Endometrium (tissue), 2 donors: ENCODE results near the gene MAP2.

Experiments
- FAIRE-seq: peaks from 2 replicates; lab custom pipeline; 2012; peaks lifted over from hg19 to GRCh38; lab: Jason Lieb, UNC
- donor health status: control.
- donor health status: control.

Gene MAP2

DNA sequence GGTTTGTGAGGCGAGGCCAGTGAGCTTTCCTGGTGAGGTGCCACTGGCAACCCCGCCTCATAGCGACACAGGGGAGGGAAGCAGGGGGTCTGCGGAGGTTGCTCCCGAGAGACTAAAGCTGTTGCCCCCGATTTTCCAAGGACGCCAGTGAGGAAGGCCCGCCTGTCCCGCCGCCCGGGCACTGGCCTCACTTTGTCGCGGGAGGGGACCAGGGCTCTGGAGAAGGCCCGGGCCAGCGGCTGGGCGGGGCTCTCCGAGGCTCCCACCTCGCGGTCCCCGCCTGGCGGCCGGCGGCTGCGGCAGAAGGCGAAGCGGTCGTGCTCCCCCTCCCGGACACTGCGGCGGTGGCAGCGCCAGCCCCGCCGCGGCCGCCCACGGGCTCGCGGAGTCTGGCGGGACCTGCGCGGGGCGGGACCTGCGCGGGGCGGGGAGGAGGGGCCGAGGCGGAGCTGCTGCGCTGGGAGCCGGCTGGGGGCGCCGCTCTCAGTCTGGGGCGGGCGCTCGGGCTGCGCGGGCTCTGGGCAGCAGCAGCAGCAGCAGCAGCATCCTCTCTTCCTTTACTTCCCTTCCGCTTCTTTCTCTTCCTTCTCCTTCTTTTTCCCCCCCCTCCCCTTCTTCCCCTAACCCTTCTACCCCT is at the start of gene MAP2:
MAP2 (plus strand) TSS at position 486 of the 637 bp plus-strand sequence. CDS start 229,124 bp downstream, outside the sequence.
- no peak for FAIRE-seq

- FAIRE-seq, result no peak
Measured at GRCh38 chr2:209376686-209377085, 47.2 kb upstream of the MAP2 start.

- FAIRE-seq, result no peak
Measured at GRCh38 chr2:209380293-209380692, 43.6 kb upstream of the MAP2 start.

GRCh38 chr2:209381091-209381490 is 42.8 kb upstream of the MAP2 start:
- FAIRE-seq, result no peak

DNA sequence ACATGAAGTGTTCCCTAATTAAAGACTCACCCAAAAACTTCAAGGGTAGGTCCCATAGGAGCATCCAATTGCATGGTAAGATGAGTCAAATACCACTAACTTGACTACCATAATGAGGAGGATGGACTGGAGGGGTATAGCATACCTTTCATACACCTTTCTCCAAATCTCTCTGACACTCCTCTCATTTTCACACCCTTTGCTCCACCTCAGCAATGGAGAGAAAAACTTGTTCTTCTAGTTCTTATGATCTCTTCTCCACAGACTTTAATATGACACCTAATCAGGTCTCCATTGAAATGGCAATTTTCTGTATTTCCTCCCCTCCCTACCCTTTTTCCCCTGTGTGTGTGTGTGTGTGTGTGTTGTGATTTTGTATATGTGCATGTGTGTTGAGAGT is 41.1 kb upstream of the MAP2 start:
- no peak for FAIRE-seq

GRCh38 chr2:209383212-209383611 is 40.6 kb upstream of the MAP2 start:
- FAIRE-seq, result no peak

DNA sequence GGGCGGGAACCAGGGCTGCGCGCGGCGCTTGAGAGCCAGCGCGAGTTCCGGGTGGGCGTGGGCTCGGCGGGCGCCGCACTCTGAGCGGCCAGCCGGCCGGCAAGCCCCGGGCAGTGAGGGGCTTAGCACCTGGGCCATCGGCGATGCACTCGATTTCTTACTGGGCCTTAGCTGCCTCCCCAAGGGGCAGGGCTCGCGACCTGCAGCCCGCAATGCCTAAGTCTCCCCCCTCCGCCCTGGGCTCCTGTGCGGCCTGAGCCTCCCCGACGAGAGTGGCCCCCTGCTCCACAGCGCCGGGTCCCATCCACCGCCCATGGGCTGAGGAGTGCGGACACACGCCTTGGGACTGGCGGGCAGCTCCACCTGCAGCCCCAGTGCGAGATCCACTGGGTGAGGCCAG is 36.5 kb upstream of the MAP2 start:
- FAIRE-seq, result no peak

DNA sequence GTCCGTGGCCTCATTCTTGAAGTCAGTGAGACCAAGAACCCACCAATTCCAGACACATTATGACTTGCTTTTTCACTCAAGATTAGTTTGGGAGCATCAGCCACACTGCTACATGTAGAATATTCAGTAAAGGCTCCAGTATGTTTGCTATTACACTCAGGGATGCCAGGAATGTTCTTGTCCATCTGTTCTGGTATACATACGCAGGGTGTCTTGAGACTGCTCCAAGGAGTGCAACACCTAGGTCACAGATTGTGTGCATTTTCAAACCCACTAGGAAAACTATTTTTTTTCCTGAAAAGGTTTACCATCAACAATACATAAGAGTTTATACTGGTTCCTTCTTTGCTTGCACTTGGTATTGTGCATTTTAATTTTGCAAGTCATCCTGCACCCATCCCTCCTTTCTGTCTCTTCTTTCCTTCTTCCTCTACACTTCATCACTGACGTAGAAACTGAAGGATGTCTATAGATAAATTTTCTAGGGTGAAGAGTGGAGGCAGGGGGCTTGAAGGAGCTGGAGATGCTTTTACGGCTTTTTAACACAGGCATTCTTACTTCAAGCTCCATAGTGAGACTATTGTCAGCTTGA is 35.3 kb upstream of the MAP2 start:
- no peak for FAIRE-seq

DNA sequence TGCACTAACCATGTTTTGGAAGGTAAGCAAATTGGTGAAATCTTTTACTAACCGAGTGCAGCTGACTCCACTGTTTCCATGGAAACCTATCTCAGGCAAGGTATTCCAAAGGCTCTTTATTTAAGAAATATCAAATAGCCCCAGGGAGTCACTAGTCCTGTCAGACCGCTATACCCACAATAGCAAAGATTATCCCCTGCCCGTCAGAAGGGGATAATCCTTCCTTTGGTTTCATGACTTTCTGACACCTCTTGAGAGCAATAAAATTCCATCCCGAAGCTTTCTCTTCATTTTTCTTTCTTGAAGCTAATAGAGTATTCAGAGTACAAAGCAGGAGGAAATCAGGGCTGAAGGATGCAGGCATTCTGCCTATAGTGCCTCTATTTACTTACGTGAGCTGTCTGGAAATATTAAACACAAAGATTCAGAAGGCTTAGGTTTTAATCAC is 34.7 kb upstream of the MAP2 start:
- FAIRE-seq, result no peak

- FAIRE-seq, result no peak
Measured at GRCh38 chr2:209390839-209391238, 33.0 kb upstream of the MAP2 start.

- no peak for FAIRE-seq
Measured at GRCh38 chr2:209391776-209392401, 32.0 kb upstream of the MAP2 start.

DNA sequence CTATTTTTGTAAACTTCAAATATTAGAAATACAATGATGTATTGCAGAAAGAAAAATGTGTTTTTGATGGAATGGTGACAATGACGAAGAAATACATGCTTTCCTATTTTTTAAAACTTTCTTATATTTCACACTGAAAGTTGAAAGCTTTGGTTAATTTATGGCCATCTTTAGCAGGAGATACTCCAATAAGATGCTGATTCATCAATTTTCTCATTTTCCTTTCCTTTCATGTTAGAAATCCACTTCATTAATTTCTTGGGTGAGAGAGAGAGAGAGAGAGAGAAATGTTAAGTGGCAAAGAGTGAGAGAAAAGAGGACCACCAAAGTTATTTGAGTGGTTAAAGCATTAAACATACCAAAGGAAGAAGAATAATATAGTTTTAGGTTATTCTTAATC is 28.6 kb upstream of the MAP2 start:
- FAIRE-seq, result no peak

DNA sequence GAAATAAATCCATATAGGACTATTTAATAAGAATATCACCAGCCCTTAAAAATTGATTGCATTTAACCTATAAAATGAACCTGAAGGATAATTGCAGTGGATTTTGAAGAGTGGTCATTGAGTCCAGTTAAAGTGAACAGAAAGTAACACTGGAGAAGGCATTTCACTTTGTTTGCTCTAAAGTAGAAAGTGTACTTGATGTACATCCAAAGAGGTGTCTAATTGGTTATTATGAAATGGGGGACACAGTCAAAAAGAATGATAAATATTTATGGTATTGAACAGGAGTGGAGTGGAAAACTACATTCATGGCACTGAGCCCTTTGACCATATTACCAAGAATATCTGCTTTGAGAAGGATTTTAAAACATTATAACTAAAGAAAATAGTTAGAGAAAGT is 28.2 kb upstream of the MAP2 start:
- no peak for FAIRE-seq

DNA sequence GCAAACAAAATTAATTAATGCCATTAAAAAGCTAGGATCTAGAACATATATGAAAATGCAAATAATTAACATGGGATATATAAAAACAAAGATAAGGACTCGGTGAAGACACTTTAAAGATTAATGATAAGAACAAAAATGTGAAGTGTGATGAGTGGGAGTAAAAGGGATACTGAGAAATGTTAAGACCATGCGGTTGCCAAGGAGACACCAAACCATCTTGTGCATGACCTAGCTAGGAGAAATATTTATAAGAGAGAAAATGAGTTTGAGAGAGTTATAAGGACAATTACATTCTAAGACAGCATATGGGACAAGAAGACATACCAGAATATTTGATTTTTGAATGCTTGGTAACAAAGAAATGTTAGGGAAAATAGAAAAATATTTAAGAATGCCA is 25.4 kb upstream of the MAP2 start:
- FAIRE-seq, result no peak

- FAIRE-seq, result no peak
Measured at GRCh38 chr2:209401788-209402187, 22.1 kb upstream of the MAP2 start.

DNA sequence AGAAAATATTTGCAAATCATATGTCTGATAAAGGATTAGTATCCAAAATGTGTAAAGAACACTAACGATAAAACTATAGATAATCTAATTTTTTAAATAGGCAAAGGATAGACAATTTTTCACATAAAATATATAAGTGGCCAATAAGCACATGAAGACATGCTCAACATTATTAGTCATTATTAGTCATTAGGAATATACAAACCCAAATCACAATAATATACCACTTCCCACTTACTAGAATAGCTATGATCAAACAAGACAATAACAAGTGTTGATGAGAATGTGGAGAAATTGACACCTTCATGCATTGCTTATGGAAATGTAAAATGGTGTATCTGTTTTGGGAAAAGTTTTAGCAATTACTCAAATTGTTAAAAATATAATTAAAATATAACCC is 12.6 kb upstream of the MAP2 start:
- no peak for FAIRE-seq

DNA sequence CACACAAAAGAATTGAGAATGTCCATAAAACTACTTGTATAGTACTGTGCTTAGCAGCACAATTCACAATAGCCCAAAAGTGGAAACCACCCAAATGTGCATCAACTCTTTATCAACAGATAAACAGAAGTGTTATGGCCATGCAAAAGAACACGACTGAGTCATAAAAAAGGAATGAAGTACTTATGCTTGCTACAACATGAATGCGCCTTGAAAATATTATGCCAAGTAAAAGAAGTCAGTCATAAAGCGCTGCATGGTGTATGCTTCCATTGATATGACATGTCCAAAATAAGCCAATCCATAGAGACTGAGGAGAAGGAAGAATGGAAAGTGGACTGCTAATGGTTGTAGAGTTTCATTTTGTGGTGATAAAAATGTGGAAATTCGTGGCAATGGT is 12.1 kb upstream of the MAP2 start:
- no peak for FAIRE-seq

- FAIRE-seq, result no peak
Measured at GRCh38 chr2:209413311-209414014, 10.4 kb upstream of the MAP2 start.

GRCh38 chr2:209416913-209417312 is 6.9 kb upstream of the MAP2 start:
- FAIRE-seq, result no peak

GRCh38 chr2:209422191-209422754 is 1.6 kb upstream of the MAP2 start:
- no peak for FAIRE-seq

DNA sequence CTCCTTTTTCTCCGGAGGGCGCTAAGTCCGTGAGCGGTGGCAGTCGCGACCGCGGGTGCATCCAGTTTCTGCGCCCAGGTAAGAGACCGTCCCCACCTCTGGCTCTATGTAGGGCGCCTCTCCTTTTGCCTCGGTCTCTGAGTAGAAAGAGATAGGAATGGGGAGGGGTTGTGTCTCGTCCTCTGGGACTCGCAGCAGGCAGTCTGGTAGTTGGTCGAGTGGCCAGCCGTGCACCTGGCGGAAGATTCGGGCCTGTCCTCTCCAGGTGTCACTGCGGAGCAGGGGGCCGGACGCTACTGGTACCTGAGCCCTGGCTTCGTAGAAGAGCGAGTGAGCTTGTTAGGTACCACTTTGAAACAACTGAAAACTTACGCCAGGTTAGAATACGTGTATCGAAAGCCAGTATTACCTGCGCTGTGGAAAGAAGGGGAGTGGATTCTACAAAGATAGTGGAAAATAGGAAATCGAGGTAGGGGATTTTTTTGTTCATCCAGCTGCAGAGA is 403 bp downstream of the MAP2 start:
- FAIRE-seq, result no peak

GRCh38 chr2:209424781-209425470 is 1.1 kb downstream of the MAP2 start:
- no peak for FAIRE-seq
